Ishikawa (cell line): ENCODE measurements around the gene RPS25.

ENCODE experiments used
- CEBPB ChIP-seq: IDR thresholded peaks from 2 replicates; pipeline ENCODE4 v1.6.1; 2012
- EP300 ChIP-seq: IDR thresholded peaks from 2 replicates; pipeline ENCODE4 v1.6.1; 2012; ENCODE audit warnings: borderline replicate concordance
- MAX ChIP-seq: IDR thresholded peaks from 2 replicates; pipeline ENCODE4 v1.6.1; 2012
- NFIC ChIP-seq: IDR thresholded peaks from 2 replicates; pipeline ENCODE4 v1.6.1; 2012
- REST ChIP-seq: IDR thresholded peaks from 2 replicates; pipeline ENCODE4 v1.6.1; 2012; ENCODE audit warnings: low read depth, mild to moderate bottlenecking
- TAF1 ChIP-seq: IDR thresholded peaks from 2 replicates; pipeline ENCODE4 v1.6.1; 2012; ENCODE audit warnings: low read depth, mild to moderate bottlenecking
- TEAD4 ChIP-seq: IDR thresholded peaks from 2 replicates; pipeline ENCODE4 v1.6.1; 2012
- YY1 ChIP-seq: IDR thresholded peaks from 2 replicates; pipeline ENCODE4 v1.6.1; 2012; ENCODE audit warnings: low read depth

GRCh38 chr11:119015054-119015611 is 3.0 kb downstream of the RPS25 start:
- TF ChIP-seq YY1 (no peak), TAF1 (no peak), TEAD4 (no peak), MAX (no peak), CEBPB (no peak), EP300 (no peak), NFIC (no peak), REST (no peak)
